SU-DHL-6 (cell line): ENCODE measurements around the gene COL1A1.

Experiments
- H2AFZ ChIP-seq: fragments of 200-600 bp; sonication (generic); 2 replicates; pipeline ENCODE4 v1.6.1; 2014; ENCODE audit warnings: low read depth, mild to moderate bottlenecking, moderate library complexity, mixed read lengths, antibody characterized with exemption, low read length; ENCODE audit not compliant: severe bottlenecking
- H3F3A ChIP-seq: fragments of 200-600 bp; shearing (Covaris generic); 2 replicates; pipeline ENCODE4 v1.6.0; 2016; ENCODE audit warnings: antibody characterized with exemption, mild to moderate bottlenecking; ENCODE audit not compliant: insufficient read depth
- H3K27ac ChIP-seq: fragments of 200-600 bp; sonication (generic); 2 replicates; pipeline ENCODE4 v1.5.1; 2016; ENCODE audit warnings: low read depth, mild to moderate bottlenecking, low read length, moderate library complexity, mixed read lengths
- H3K27me3 ChIP-seq: fragments of 200-600 bp; sonication (generic), shearing (Covaris generic); 2 replicates; pipeline ENCODE4 v1.6.0; 2014; ENCODE audit warnings: mild to moderate bottlenecking, low read length
- H3K36me3 ChIP-seq: fragments of 200-600 bp; sonication (generic); 2 replicates; pipeline ENCODE4 v1.6.1; 2014; ENCODE audit warnings: mild to moderate bottlenecking, low read length, mixed read lengths
- H3K4me2 ChIP-seq: fragments of 300-600, 200-600 bp; shearing (Covaris generic), sonication (generic); 2 replicates; pipeline ENCODE4 v1.6.0; 2014; ENCODE audit warnings: low read length, low read depth, mild to moderate bottlenecking; ENCODE audit not compliant: poor library complexity, severe bottlenecking
- H3K4me3 ChIP-seq: fragments of 200-600 bp; sonication (generic); 2 replicates; pipeline ENCODE4 v1.5.1; 2014; ENCODE audit warnings: antibody characterized with exemption, low read length, mild to moderate bottlenecking, mixed read lengths; ENCODE audit not compliant: insufficient read depth, poor library complexity, severe bottlenecking
- H3K79me2 ChIP-seq: fragments of 200-600 bp; sonication (generic); 2 replicates; pipeline ENCODE4 v1.6.1; 2014; ENCODE audit warnings: mild to moderate bottlenecking, low read length, moderate library complexity; ENCODE audit not compliant: insufficient read depth
- H3K9ac ChIP-seq: fragments of 200-600 bp; sonication (generic); 2 replicates; pipeline ENCODE4 v1.7.0; 2014; ENCODE audit warnings: mild to moderate bottlenecking, low read length
- H3K9me2 ChIP-seq: fragments of 200-600 bp; sonication (generic); replicated peaks from 2 replicates; pipeline ENCODE4 v1.6.1; 2014; ENCODE audit warnings: low read length; ENCODE audit not compliant: insufficient read depth
- H3K9me3 ChIP-seq: fragments of 200-600 bp; sonication (generic); 2 replicates; pipeline ENCODE4 v1.6.1; 2014; ENCODE audit warnings: low read length, mixed read lengths; ENCODE audit not compliant: insufficient read depth
- H4K20me1 ChIP-seq: fragments of 200-600 bp; sonication (generic); 2 replicates; pipeline ENCODE4 v1.6.1; 2014; ENCODE audit warnings: low read depth, mild to moderate bottlenecking, antibody characterized with exemption, low read length, moderate library complexity, mixed read lengths
- EZH2phosphoT487 ChIP-seq: fragments of 200-600 bp; sonication (generic), shearing (Covaris generic); conservative IDR thresholded peaks from 2 replicates; pipeline ENCODE4 v1.6.1; 2018; ENCODE audit warnings: mild to moderate bottlenecking, antibody characterized with exemption, low read length, moderate library complexity, mixed read lengths
- TF ChIP-seq, protein P1 (sequence below): fragments of 200-600 bp; sonication (generic); IDR thresholded peaks from one replicate; pipeline ENCODE4 v1.5.1; 2017; ENCODE audit warnings: antibody characterized with exemption, mild to moderate bottlenecking, low read length, moderate library complexity; ENCODE audit not compliant: insufficient read depth, poor library complexity, severe bottlenecking

Gene COL1A1

DNA sequence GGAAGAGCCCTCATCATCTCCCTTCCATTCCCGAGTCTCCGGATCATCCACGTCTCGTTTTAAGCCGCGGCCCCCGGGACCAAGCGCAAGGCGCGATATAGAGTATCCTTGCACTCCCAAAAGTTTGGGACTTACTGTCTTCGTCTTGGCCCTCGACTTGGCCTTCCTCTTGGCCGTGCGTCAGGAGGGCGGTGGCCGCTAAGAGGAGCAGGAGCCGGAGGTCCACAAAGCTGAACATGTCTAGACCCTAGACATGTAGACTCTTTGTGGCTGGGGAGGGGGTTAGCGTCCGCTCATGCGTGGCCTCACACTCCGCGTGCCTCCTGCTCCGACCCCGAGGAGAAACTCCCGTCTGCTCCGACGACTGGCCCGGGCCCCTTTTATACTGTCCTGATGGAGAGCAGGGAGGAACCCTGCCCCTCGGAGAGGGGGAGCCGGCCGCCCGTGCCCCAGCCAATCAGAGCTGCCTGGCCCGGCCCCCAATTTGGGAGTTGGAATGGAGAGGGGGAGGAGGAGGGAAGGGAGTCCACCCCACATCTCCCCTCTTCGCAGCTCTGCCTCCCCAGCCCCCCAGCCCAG lies at the start of gene COL1A1:
COL1A1 (minus strand) TSS at position 356 of the 579 bp plus-strand sequence; CDS start at position 238, 118 bp downstream.
- TF ChIP-seq EZH2phosphoT487 = no peak
- TF ChIP-seq, protein P1, sequence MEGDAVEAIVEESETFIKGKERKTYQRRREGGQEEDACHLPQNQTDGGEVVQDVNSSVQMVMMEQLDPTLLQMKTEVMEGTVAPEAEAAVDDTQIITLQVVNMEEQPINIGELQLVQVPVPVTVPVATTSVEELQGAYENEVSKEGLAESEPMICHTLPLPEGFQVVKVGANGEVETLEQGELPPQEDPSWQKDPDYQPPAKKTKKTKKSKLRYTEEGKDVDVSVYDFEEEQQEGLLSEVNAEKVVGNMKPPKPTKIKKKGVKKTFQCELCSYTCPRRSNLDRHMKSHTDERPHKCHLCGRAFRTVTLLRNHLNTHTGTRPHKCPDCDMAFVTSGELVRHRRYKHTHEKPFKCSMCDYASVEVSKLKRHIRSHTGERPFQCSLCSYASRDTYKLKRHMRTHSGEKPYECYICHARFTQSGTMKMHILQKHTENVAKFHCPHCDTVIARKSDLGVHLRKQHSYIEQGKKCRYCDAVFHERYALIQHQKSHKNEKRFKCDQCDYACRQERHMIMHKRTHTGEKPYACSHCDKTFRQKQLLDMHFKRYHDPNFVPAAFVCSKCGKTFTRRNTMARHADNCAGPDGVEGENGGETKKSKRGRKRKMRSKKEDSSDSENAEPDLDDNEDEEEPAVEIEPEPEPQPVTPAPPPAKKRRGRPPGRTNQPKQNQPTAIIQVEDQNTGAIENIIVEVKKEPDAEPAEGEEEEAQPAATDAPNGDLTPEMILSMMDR = no peak
- Histone ChIP-seq H3K4me3 (peak within 1 kb of the TSS; percentile 38), H4K20me1 (no peaks in the 10 kb centered on the region; the same call in 1 of the 2 replicates), H3K4me2 (peak within 1 kb of the TSS; percentile 51), H3K36me3 (no peaks in the 10 kb centered on the region), H3K9me2 (no peaks in the 10 kb centered on the region), H2AFZ (peak within 1 kb of the TSS; percentile 37), H3K27me3 (no peaks in the 10 kb centered on the region), H3K79me2 (no peaks in the 10 kb centered on the region), H3K9ac (peak within 1 kb of the TSS; percentile 37; the same call in 1 of the 2 replicates), H3F3A (no peaks in the 10 kb centered on the region), H3K27ac (no peak within 1 kb of the TSS), H3K9me3 (no peaks in the 10 kb centered on the region)

DNA sequence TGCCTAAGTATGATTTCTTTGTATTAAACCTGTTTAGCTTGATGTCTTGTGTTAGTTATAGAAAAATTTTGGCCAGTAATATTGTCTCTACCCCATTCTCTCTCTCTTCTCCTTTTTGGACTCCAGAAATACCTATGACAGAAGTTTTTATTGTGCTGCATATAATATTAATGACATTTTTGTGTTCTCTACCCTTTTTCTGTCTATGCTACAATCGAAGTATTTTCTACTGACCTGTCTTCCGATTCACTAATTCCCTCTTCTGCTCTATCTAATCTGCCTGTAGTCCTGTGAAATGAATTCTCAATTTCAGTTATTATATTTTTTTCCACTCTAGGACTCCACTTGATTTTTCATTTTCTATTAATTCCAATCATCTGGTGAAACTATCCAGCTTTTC lies 46.8 kb upstream of the COL1A1 start:
- no peak overlapping the region for H3K4me2 ChIP-seq
- no peaks in the 10 kb centered on the region; the same call in 1 of the 2 replicates for H3K27me3 ChIP-seq
- H3K9me3 ChIP-seq = peaks cover 10% of the 10 kb centered on the region; the same call in 1 of the 2 replicates
- no peaks in the 10 kb centered on the region for H3K79me2 ChIP-seq
- H3F3A ChIP-seq = no peaks in the 10 kb centered on the region
- no peak overlapping the region for H3K9ac ChIP-seq
- no peak overlapping the region for H3K4me3 ChIP-seq
- H3K27ac ChIP-seq = no peak overlapping the region
- H2AFZ ChIP-seq = no peak overlapping the region
- no peaks in the 10 kb centered on the region for H3K36me3 ChIP-seq
- H4K20me1 ChIP-seq = no peaks in the 10 kb centered on the region
- H3K9me2 ChIP-seq = no peaks in the 10 kb centered on the region
- TF ChIP-seq, protein P1 = no peak
- TF ChIP-seq EZH2phosphoT487 = no peak

GRCh38 chr17:50244771-50245170 lies 43.3 kb upstream of the COL1A1 start:
- Histone ChIP-seq H3K4me2 (no peak overlapping the region), H3K36me3 (no peaks in the 10 kb centered on the region), H3K9ac (no peak overlapping the region), H3F3A (no peaks in the 10 kb centered on the region), H3K4me3 (no peak overlapping the region), H3K27ac (no peak overlapping the region), H3K27me3 (no peaks in the 10 kb centered on the region; the same call in 1 of the 2 replicates), H3K9me2 (no peaks in the 10 kb centered on the region), H2AFZ (no peak overlapping the region), H3K9me3 (peaks cover 10% of the 10 kb centered on the region; the same call in 1 of the 2 replicates), H3K79me2 (no peaks in the 10 kb centered on the region), H4K20me1 (no peaks in the 10 kb centered on the region)
- TF ChIP-seq EZH2phosphoT487 = no peak
- TF ChIP-seq, protein P1 = no peak
